Endometrial microvascular endothelial cells (primary cell): ENCODE results near the gene OXLD1. TPM values are rescaled to one million over a fixed set of nuclear protein-coding genes. Genes with fewer than 3 reads are reported as not detected.
"Not testable (repeated sequence)": the region's sequence is repeated elsewhere in the genome, so short reads cannot be mapped to it uniquely, and the experiment has no call there.

Experiments used
- in situ Hi-C: cut with HindIII; loops from 2 replicates; pipeline ENCODE4 v1.10.0; 2017; ENCODE audit warnings: low sequenced_read_pairs, low pct_unique_long_range_greater_than_20kb; ENCODE audit errors: inconsistent ontology term
- total RNA-seq: library from RNA; depleted of rRNA; stranded (reverse); fragments of >200 nt; gene quantifications from one replicate; pipeline ENCODE4 v1.2.3, GENCODE V29; 2015; ENCODE audit errors: inconsistent ontology term

Gene OXLD1
- total RNA-seq, 1 donor from 2014 or later, result 38.9 TPM

- in situ Hi-C loops, result no loop called here
Observed at GRCh38 chr17:81638683-81639082, 27.7 kb downstream of the OXLD1 start.

GRCh38 chr17:81636505-81637288, 29.7 kb downstream of the OXLD1 start, which contains the start of the genes NPLOC4 and TSPAN10:
TSS of gene NPLOC4 (minus strand) at chr17:81637112. CDS start at chr17:81636930, 182 bp downstream.
TSS of gene TSPAN10 (plus strand) at chr17:81637196. CDS start at chr17:81642413, 5,217 bp downstream.
- in situ Hi-C loops, result no loop called here

GRCh38 chr17:81635973-81636504, 30.4 kb downstream of the OXLD1 start:
- in situ Hi-C loops, result no loop called here

- in situ Hi-C loops, result no loop called here
Observed at GRCh38 chr17:81635431-81635830, 31.0 kb downstream of the OXLD1 start.

GRCh38 chr17:81631482-81631881, 34.9 kb downstream of the OXLD1 start:
- in situ Hi-C loops, result no loop called here

GRCh38 chr17:81630274-81630673, 36.1 kb downstream of the OXLD1 start:
- in situ Hi-C loops, result no loop called here

- in situ Hi-C loops, result no loop called here
Observed at GRCh38 chr17:81621494-81622130, 44.8 kb downstream of the OXLD1 start.

- in situ Hi-C loops, result not testable (repeated sequence)
Observed at GRCh38 chr17:81618307-81618706, 48.1 kb downstream of the OXLD1 start.

GRCh38 chr17:81616877-81617276, 49.5 kb downstream of the OXLD1 start:
- in situ Hi-C loops, result no loop called here

GRCh38 chr17:81615401-81615930, 50.9 kb downstream of the OXLD1 start:
- in situ Hi-C loops, result no loop called here

Other genes starting within 250 kb of the OXLD1 start
- 13,813 TPM for gene ACTG1, start 153.8 kb downstream of the OXLD1 start, total RNA-seq
- not detected for gene FSCN2, start 138.2 kb downstream of the OXLD1 start, total RNA-seq
- gene FAAP100, start 114.3 kb downstream of the OXLD1 start, total RNA-seq, result 41.1 TPM
- gene NPLOC4, start 29.5 kb downstream of the OXLD1 start, total RNA-seq, result 86.4 TPM
- gene TSPAN10, start 29.4 kb downstream of the OXLD1 start, total RNA-seq, result not detected
- 0.37 TPM for gene PDE6G, start 10.1 kb downstream of the OXLD1 start, total RNA-seq
- gene CCDC137, start 132 bp upstream of the OXLD1 start, total RNA-seq, result 20.9 TPM
- 30.3 TPM for gene ARL16, start 17.2 kb upstream of the OXLD1 start, total RNA-seq
- gene HGS, start 17.4 kb upstream of the OXLD1 start, total RNA-seq, result 125 TPM
- 120 TPM for gene MRPL12, start 36.8 kb upstream of the OXLD1 start, total RNA-seq
- gene SLC25A10, start 45.7 kb upstream of the OXLD1 start, total RNA-seq, result 42.1 TPM
- not detected for gene GCGR, start 137.5 kb upstream of the OXLD1 start, total RNA-seq
- 97.0 TPM for gene MCRIP1, start 166.7 kb upstream of the OXLD1 start, total RNA-seq
- not detected for gene PPP1R27, start 168.4 kb upstream of the OXLD1 start, total RNA-seq
- gene P4HB, start 193.9 kb upstream of the OXLD1 start, total RNA-seq, result 1,412 TPM
- 471 TPM for gene ARHGDIA, start 204.7 kb upstream of the OXLD1 start, total RNA-seq
- gene ALYREF, start 225.0 kb upstream of the OXLD1 start, total RNA-seq, result 284 TPM
- 166 TPM for gene ANAPC11, start 225.1 kb upstream of the OXLD1 start, total RNA-seq
- not detected for gene NPB, start 235.6 kb upstream of the OXLD1 start, total RNA-seq
- 41.0 TPM for gene PCYT2, start 244.8 kb upstream of the OXLD1 start, total RNA-seq